Measurements from ENCODE around the gene LACTBL1. TPM values are rescaled to one million over a fixed set of nuclear protein-coding genes. Genes with fewer than 3 reads are reported as not detected.

Gene LACTBL1
- total and polyA plus RNA-seq, 2 of the 8 experiments (the other 6 are each of a cell fraction or from before 2014, with no cell fraction given) = not detected

GRCh38 chr1:22936681-22937080 lies 36.0 kb downstream of the LACTBL1 start:
- Histone ChIP-seq H2BK20ac (ENCODE audit: low read length) (no peak overlapping the region), H4K91ac (replicated peaks; ENCODE audit: insufficient read length, low read length) (no peak overlapping the region), H2BK120ac (replicated peaks; ENCODE audit: low read depth, low read length) (no peak overlapping the region), H3K27ac (ENCODE audit: low read depth, low read length) (no peak overlapping the region), H3K9me3 (ENCODE audit: insufficient read depth in 2 of 2, low read depth in 1 of 2, low read length in 1 of 2) (peaks cover 0 to 10% of the 10 kb centered on the region in 2 experiments; a peak in 2 of 4 replicates), H3K4me1 (replicated peaks in 1 of 4; ENCODE audit: control insufficient read depth in 3 of 4, insufficient read depth in 4 of 4, low read length in 3 of 4) (no peaks in the 10 kb centered on the region), H3K27me3 (replicated peaks in 1 of 4; ENCODE audit: control insufficient read depth in 3 of 4, extremely low read depth in 1 of 4, insufficient read depth in 3 of 4, low read length in 3 of 4) (no peaks in the 10 kb centered on the region), H3K23ac (ENCODE audit: insufficient read length) (no peak overlapping the region), H2AK5ac (ENCODE audit: low read depth, low read length) (no peak overlapping the region), H3K36me3 (ENCODE audit: control insufficient read depth in 2 of 4, insufficient read depth in 4 of 4, low read length in 3 of 4) (no peaks in the 10 kb centered on the region), H3K23me2 (ENCODE audit: low read depth, low read length) (no peaks in the 10 kb centered on the region), H3K56ac (replicated peaks; ENCODE audit: insufficient read length, low read depth, low read length) (no peak overlapping the region), H2BK5ac (ENCODE audit: low read depth, low read length) (no peak overlapping the region), H3K79me1 (ENCODE audit: low read depth, low read length) (no peaks in the 10 kb centered on the region), H4K8ac (ENCODE audit: extremely low read depth, insufficient read depth, low read length) (no peak overlapping the region), H3K4me2 (ENCODE audit: insufficient read depth in 1 of 2, low read depth in 2 of 2, low read length in 2 of 2) (no peak overlapping the region), H2BK12ac (ENCODE audit: low read depth, low read length) (no peak overlapping the region), H2AFZ (ENCODE audit: low read length) (no peak overlapping the region), H2BK15ac (ENCODE audit: low read length) (no peak overlapping the region), H3K18ac (ENCODE audit: extremely low read depth, low read length) (no peak overlapping the region), H3K79me2 (ENCODE audit: control insufficient read depth in 1 of 2, insufficient read depth in 2 of 2, low read length in 2 of 2) (no peaks in the 10 kb centered on the region), H3K9ac (replicated peaks in 1 of 4; ENCODE audit: extremely low read depth in 1 of 4, low read depth in 3 of 4, low read length in 3 of 4) (no peak overlapping the region), H3K14ac (ENCODE audit: insufficient read length) (no peak overlapping the region), H4K5ac (ENCODE audit: insufficient read length, low read depth, low read length) (no peak overlapping the region), H4K20me1 (replicated peaks in 1 of 2; ENCODE audit: control insufficient read depth in 1 of 2, insufficient read depth in 2 of 2, low read length in 2 of 2) (no peaks in the 10 kb centered on the region), H3K4ac (replicated peaks; ENCODE audit: insufficient read length, low read depth, low read length) (no peak overlapping the region), H3K4me3 (ENCODE audit: extremely low read depth in 1 of 4, insufficient read depth in 2 of 4, low read depth in 3 of 4, low read length in 4 of 4) (no peak overlapping the region)
- CTCF ChIA-PET (ENCODE audit: partially characterized antibody) = interaction anchor here (0.6 to 1.3 kb wide), 4 partner anchors 13 to 545 kb away, joined by 3 to 4 read pairs (median 3); no protein-coding TSS in a partner anchor
- POLR2A ChIA-PET (ENCODE audit: partially characterized antibody) = no interaction called here
- FAIRE-seq = no peak
- no peak for TF ChIP-seq ATF3 (IDR thresholded peaks at IDR 0.05; ENCODE audit: insufficient read depth, low read depth, low read length)
- no peak for DNase-seq (ENCODE audit: low read depth in 1 of 2, low spot score in 2 of 2)
- WGBS, 2 experiments (ENCODE audit: extremely low coverage in 1 of 2, insufficient coverage in 1 of 2, insufficient read length in 1 of 2, insufficient replicate concordance in 2 of 2, low coverage in 1 of 2, low lambda C conversion rate in 2 of 2, missing lambda C conversion rate in 1 of 2) = 83% methylated on average over 2 of the region's 2 CpGs; no CpG with 5 or more reads in 1 of the 2 experiments

Measured in H1 (cell line).